Subcutaneous adipose tissue (tissue), 4 donors: Measurements from ENCODE around the gene ARL9. TPM values are rescaled to one million over a fixed set of nuclear protein-coding genes. Genes with fewer than 3 reads are reported as not detected.

Experiments used
- CTCF ChIP-seq: fragments of 450-650 bp; IDR thresholded peaks from one replicate; pipeline ENCODE4 v1.5.1; 2016; ENCODE audit warnings: low read depth, mild to moderate bottlenecking, control low read depth, antibody characterized with exemption, moderate library complexity
- total RNA-seq, 4 donors: library from RNA; depleted of rRNA; stranded (reverse); fragments of >200 nt; gene quantifications; one replicate each; pipeline ENCODE4 v1.1.0, GENCODE V29; 2016

ARL9 gene
- total RNA-seq, 4 donors from 2014 or later = not detected

- no peak for TF ChIP-seq CTCF
These were observed 5.5 kb downstream of the ARL9 start for GRCh38 chr4:56511098-56511497.

GRCh38 chr4:56512166-56512565, 6.6 kb downstream of the ARL9 start:
- no peak for TF ChIP-seq CTCF

- TF ChIP-seq CTCF = no peak
These were observed 7.9 kb downstream of the ARL9 start for GRCh38 chr4:56513517-56513916.

- TF ChIP-seq CTCF = no peak
These were observed 24.9 kb downstream of the ARL9 start for GRCh38 chr4:56530269-56531148.

GRCh38 chr4:56531149-56531770, 25.7 kb downstream of the ARL9 start:
- TF ChIP-seq CTCF = no peak

- no peak for TF ChIP-seq CTCF
These were observed 26.2 kb downstream of the ARL9 start for GRCh38 chr4:56531823-56532222.

- TF ChIP-seq CTCF = no peak
These were observed 26.6 kb downstream of the ARL9 start for GRCh38 chr4:56532239-56532638.
